HG03432 (cell line): ENCODE data around the gene PRKCZ.
A peak's percentile ranks its signal among the peaks of the same experiment; 100 is the strongest.

ENCODE experiments used
- ATAC-seq: cut with Tn5 transposase; IDR thresholded peaks from one replicate; pipeline ENCODE4 v1.9.1; 2021; ENCODE audit warnings: mild to moderate bottlenecking, moderate library complexity; ENCODE audit not compliant: unreplicated experiment

The PRKCZ gene

GRCh38 chr1:2215329-2215728 lies 165.1 kb downstream of the PRKCZ start:
- no peak for ATAC-seq

- no peak for ATAC-seq
Measured at GRCh38 chr1:2215909-2216766, 165.9 kb downstream of the PRKCZ start.

GRCh38 chr1:2216767-2217058 lies 166.5 kb downstream of the PRKCZ start:
- no peak for ATAC-seq

- no peak for ATAC-seq
Measured at GRCh38 chr1:2221271-2221670, 171.1 kb downstream of the PRKCZ start.

- no peak for ATAC-seq
Measured at GRCh38 chr1:2224170-2224584, 174.0 kb downstream of the PRKCZ start.

- ATAC-seq = no peak
Measured at GRCh38 chr1:2224631-2225428, 174.6 kb downstream of the PRKCZ start.

GRCh38 chr1:2226525-2227345 lies 176.5 kb downstream of the PRKCZ start:
- peak; percentile 9 for ATAC-seq

- peak; percentile 84 for ATAC-seq
Measured at GRCh38 chr1:2227346-2228156, 177.3 kb downstream of the PRKCZ start.

- no peak for ATAC-seq
Measured at GRCh38 chr1:2228157-2228594, 178.0 kb downstream of the PRKCZ start, which contains the start of gene SKI. SKI (plus strand) TSS chr1:2228319; CDS start chr1:2228767, 448 bp downstream.

GRCh38 chr1:2228694-2229036 lies 178.5 kb downstream of the PRKCZ start:
- ATAC-seq = no peak

GRCh38 chr1:2229037-2229864 lies 179.0 kb downstream of the PRKCZ start:
- ATAC-seq = no peak

- ATAC-seq = no peak
Measured at GRCh38 chr1:2229911-2230731, 179.9 kb downstream of the PRKCZ start.

GRCh38 chr1:2230781-2231531 lies 180.7 kb downstream of the PRKCZ start:
- no peak for ATAC-seq

- no peak for ATAC-seq
Measured at GRCh38 chr1:2231532-2232254, 181.5 kb downstream of the PRKCZ start.

GRCh38 chr1:2232255-2232915 lies 182.2 kb downstream of the PRKCZ start:
- ATAC-seq = no peak

- no peak for ATAC-seq
Measured at GRCh38 chr1:2232916-2233438, 182.8 kb downstream of the PRKCZ start.

- ATAC-seq = no peak
Measured at GRCh38 chr1:2233468-2233867, 183.3 kb downstream of the PRKCZ start.
